Stimulated activated naive CD8-positive, alpha-beta T cell treated with anti-CD3 and anti-CD28 coated beads, Interleukin-15, Interleukin-2, amounts not matched to agents 100 U/mL and 50 U/mL, for 24 hours (primary cell): Measurements from ENCODE around the gene SIGLEC7.

Experiments
- ATAC-seq: fragments of 150-1000 bp; cut with Tn5 transposase; one replicate; pipeline ENCODE4 v1.10.0; 2021
- DNase-seq: peaks from one replicate; pipeline ENCODE4 v3.0.0; 2021

The SIGLEC7 gene

DNA sequence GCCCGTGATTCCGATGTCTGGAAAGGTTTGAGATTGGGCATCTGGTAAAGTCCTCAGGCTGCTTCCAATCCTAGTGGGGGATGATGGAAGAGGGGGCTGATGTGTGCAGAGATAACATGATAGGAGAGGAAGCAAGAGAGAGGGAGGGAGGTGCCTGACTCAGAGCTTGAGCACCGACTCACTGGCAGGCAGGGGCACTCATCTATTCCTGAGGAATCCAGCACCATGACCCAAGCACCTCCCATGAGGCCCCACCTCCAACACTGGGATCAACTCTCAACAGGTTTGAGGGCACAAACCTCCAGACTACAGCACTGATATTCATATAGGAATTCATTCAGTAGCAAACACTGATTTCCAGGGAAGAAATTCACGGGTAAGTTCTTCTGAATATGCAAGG, 23.0 kb upstream of the SIGLEC7 start:
- ATAC-seq (no peak), DNase-seq (no peak)

GRCh38 chr19:51119611-51120010, 22.5 kb upstream of the SIGLEC7 start:
- ATAC-seq (no peak), DNase-seq (no peak)

DNA sequence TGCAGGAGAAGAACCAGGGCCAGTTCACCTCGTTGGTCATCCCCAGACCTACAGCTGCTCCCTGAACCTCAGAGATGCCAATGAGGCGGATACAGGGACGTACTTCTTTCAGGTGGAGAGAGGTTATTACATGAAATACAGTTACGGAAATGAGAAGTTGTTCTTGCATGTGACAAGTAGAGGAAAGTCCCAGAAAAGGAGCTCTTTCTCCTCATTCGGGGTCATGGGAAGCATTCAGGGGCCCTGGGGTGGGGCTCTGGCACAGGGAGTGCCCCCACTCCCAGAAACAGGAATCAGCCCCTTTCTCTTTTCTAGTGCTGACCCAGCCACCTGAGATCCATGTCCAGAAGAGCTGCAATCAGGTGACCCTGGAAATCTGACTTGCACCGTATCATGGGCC, 21.9 kb upstream of the SIGLEC7 start:
- no peak for ATAC-seq
- DNase-seq, result no peak

- ATAC-seq, result no peak
- DNase-seq, result no peak
Measured at GRCh38 chr19:51121257-51121656, 20.8 kb upstream of the SIGLEC7 start.

DNA sequence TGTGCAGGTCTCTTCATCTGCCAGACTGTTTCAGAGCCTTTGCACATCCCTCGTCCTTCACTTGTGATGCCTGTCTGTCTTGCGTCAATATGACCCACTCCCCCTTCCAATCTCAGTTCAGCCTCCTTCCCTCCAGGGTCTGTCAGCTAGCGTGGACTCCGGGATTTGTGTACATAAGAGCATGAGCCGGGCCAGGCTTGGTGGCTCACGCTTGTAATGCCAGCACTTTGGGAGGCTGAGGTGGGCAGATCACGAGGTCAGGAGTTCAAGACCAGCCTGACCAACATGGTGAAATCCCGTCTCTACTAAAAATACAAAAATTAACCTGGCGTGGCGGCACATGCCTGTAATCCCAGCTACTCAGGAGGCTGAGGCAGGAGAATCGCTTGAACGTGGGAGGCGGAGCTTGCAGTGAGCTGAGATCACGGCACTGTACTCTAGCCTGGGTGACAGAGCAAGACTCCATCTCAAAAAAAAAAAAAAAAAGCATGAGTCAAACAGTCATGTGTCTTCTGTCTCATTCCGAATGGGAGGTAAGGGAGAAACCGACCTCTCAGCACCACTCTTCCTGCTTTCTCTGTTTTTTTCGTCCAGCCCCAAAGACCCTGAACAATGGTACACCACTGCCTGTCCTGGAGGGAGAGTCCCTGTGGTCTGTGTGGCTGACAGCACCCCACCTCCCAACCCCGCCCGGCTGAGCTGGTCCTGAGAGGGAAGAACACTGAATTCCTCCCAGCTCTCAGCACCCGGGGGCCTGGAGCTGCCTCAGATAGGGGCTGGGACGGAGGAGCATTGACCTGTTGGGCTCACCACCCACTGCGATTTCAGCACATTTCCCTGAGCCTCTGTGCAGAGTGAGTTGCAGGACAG, 19.8 kb upstream of the SIGLEC7 start:
- ATAC-seq, result peak; percentile 35
- DNase-seq, result peak; percentile 39

DNA sequence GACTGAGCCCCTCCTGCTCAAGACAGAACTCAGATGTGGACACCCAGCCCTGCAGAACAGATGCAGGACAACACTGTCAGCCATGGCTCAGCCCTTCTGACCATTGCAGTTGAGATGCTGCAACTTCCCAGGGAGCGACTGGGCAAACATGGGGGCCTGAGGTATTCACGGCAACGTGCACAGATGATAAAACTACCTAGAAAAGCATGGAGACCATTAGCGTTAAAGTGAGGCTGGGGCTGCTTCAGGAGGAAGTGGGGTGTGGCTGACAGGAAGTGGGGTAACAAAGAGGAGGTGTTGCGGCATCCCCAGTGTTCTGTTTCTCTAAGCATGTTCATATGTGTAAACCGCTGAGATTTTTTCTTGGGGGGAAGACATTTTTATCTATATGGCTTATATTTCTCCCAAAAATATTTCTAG, 18.7 kb upstream of the SIGLEC7 start:
- ATAC-seq, result no peak

GRCh38 chr19:51123802-51124201, 18.3 kb upstream of the SIGLEC7 start:
- DNase-seq (no peak), ATAC-seq (no peak)

More for the DNA sequence above, 18.7 kb upstream of the SIGLEC7 start:
- no peak for DNase-seq

- ATAC-seq (no peak), DNase-seq (no peak)
Measured at GRCh38 chr19:51124216-51124615, 17.9 kb upstream of the SIGLEC7 start.

GRCh38 chr19:51124729-51125128, 17.4 kb upstream of the SIGLEC7 start, which contains the start of gene SIGLEC9:
TSS of gene SIGLEC9 (plus strand) at chr19:51124906. CDS start at chr19:51124975, 69 bp downstream.
- ATAC-seq, result no peak
- DNase-seq, result no peak

DNA sequence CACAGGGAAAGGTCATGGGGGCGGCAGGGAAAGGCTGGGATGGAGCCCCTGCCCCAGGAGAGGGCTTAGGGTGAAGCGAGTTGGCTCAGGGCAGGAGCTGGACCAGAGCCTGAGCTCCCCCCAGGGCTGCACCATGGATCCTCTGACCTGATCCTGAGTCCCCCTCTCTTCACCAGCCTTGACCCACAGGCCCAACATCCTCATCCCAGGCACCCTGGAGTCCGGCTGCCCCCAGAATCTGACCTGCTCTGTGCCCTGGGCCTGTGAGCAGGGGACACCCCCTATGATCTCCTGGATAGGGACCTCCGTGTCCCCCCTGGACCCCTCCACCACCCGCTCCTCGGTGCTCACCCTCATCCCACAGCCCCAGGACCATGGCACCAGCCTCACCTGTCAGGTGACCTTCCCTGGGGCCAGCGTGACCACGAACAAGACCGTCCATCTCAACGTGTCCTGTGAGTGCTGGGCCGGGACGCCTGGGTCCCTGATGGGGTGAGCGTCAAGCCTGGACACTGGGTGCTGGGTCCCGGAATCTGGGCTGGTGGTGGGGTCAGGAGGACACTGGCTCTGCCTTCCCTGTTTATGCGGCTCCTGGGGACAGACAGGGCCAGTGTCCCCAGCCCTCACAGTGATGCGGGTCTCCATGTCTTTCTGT, 16.6 kb upstream of the SIGLEC7 start:
- no peak for DNase-seq
- no peak for ATAC-seq

DNA sequence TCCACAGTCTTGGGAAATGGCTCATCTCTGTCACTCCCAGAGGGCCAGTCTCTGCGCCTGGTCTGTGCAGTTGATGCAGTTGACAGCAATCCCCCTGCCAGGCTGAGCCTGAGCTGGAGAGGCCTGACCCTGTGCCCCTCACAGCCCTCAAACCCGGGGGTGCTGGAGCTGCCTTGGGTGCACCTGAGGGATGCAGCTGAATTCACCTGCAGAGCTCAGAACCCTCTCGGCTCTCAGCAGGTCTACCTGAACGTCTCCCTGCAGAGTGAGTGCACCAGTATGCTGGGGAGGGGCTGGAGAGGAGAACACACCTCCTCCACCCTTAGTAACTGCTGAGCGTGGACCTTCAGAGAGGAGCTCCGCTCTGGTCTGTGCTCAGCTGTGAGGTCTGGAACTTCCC, 15.1 kb upstream of the SIGLEC7 start:
- no peak for DNase-seq
- ATAC-seq, result no peak

DNA sequence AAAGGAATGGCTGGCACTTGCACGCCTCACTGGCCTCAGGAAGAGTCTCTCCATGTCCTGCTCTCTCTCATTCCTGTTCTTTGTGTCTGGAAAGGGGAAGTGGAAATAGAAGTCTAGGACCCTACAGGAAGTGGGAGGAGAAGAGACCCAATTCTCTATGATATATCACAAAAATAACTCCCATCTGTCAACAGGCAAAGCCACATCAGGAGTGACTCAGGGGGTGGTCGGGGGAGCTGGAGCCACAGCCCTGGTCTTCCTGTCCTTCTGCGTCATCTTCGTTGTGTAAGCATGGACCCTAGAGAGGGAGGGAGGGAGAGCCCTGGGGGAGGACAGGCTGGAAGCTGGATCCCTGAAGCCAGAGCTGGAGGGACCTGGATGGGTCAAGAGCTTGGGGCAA, 14.3 kb upstream of the SIGLEC7 start:
- DNase-seq (peak; percentile 49), ATAC-seq (peak; percentile 42)

- ATAC-seq, result no peak
Measured at GRCh38 chr19:51128227-51128626, 13.9 kb upstream of the SIGLEC7 start.

GRCh38 chr19:51129716-51130115, 12.4 kb upstream of the SIGLEC7 start:
- ATAC-seq (no peak), DNase-seq (no peak)

More at GRCh38 chr19:51128227-51128626, 13.9 kb upstream of the SIGLEC7 start:
- DNase-seq, result no peak

GRCh38 chr19:51131780-51132680, 10.1 kb upstream of the SIGLEC7 start:
- peak; percentile 45 for DNase-seq
- peak; percentile 41 for ATAC-seq

- DNase-seq (no peak), ATAC-seq (no peak)
Measured at GRCh38 chr19:51135004-51135403, 7.1 kb upstream of the SIGLEC7 start.

GRCh38 chr19:51135986-51136762, 5.9 kb upstream of the SIGLEC7 start:
- ATAC-seq (no peak), DNase-seq (no peak)

DNA sequence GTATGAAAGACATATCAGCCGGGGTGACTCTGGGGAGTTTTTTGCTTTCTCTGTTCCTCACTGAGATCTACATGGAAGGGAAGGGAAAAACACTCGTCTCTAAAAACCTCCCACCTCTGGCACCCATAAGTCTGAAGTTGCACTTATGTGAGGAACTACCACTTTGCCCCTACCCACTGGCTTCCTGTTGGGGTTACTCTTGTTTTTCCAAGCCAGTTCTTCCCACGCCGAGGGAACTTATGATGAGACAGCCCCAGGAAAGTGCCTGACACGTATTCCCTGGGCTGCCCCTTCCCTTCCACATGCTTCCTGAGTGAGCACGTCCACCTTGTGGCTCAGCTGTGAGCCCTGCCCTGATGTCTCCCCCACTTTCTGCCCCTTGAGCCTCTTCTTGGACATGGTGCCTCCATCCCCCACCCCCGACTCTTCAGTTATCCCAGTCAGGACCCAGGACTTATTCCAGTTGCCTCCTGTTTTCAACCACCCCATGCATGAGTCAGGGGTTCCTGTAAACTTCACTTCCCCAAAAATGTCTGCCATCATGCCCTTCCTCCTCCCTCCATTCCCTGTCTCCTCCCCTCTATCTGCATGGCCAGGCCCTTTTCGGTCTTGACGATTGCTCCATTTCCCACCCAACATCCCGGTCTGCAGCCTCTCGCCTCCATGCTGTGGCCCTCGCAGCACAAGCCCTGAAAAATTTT, 5.1 kb upstream of the SIGLEC7 start:
- DNase-seq (no peak), ATAC-seq (peak; percentile 30)

GRCh38 chr19:51137792-51138425, 4.2 kb upstream of the SIGLEC7 start:
- no peak for DNase-seq
- ATAC-seq, result peak; percentile 42

- DNase-seq, result no peak
- no peak for ATAC-seq
Measured at GRCh38 chr19:51138549-51138979, 3.5 kb upstream of the SIGLEC7 start.
